8988T (cell line): Measurements from ENCODE around the gene DGKB.

Source experiments
- DNase-seq: peaks from one replicate; pipeline ENCODE4 v3.0.0; 2011

Gene DGKB

GRCh38 chr7:14682910-14683465 lies 219.6 kb downstream of the DGKB start:
- DNase-seq = no peak

GRCh38 chr7:14676896-14677295 lies 225.7 kb downstream of the DGKB start:
- no peak for DNase-seq

GRCh38 chr7:14673202-14673601 lies 229.3 kb downstream of the DGKB start:
- no peak for DNase-seq

- DNase-seq = no peak
Measured at GRCh38 chr7:14666913-14667312, 235.6 kb downstream of the DGKB start.

GRCh38 chr7:14666304-14666703 lies 236.2 kb downstream of the DGKB start:
- DNase-seq = no peak

- no peak for DNase-seq
Measured at GRCh38 chr7:14639801-14640200, 262.8 kb downstream of the DGKB start.

- no peak for DNase-seq
Measured at GRCh38 chr7:14639329-14639728, 263.2 kb downstream of the DGKB start.

GRCh38 chr7:14637968-14638367 lies 264.6 kb downstream of the DGKB start:
- DNase-seq = no peak

GRCh38 chr7:14635955-14636354 lies 266.6 kb downstream of the DGKB start:
- no peak for DNase-seq

GRCh38 chr7:14630048-14630447 lies 272.5 kb downstream of the DGKB start:
- no peak for DNase-seq

GRCh38 chr7:14628516-14628915 lies 274.0 kb downstream of the DGKB start:
- no peak for DNase-seq

GRCh38 chr7:14626076-14626475 lies 276.5 kb downstream of the DGKB start:
- no peak for DNase-seq

- no peak for DNase-seq
Measured at GRCh38 chr7:14622559-14622958, 280.0 kb downstream of the DGKB start.

GRCh38 chr7:14606101-14606500 lies 296.4 kb downstream of the DGKB start:
- no peak for DNase-seq

- no peak for DNase-seq
Measured at GRCh38 chr7:14604606-14605005, 297.9 kb downstream of the DGKB start.

GRCh38 chr7:14602851-14603250 lies 299.7 kb downstream of the DGKB start:
- no peak for DNase-seq

GRCh38 chr7:14600766-14601367 lies 301.7 kb downstream of the DGKB start:
- no peak for DNase-seq

GRCh38 chr7:14598978-14599377 lies 303.6 kb downstream of the DGKB start:
- no peak for DNase-seq

GRCh38 chr7:14596421-14596820 lies 306.1 kb downstream of the DGKB start:
- no peak for DNase-seq

- DNase-seq = no peak
Measured at GRCh38 chr7:14590206-14590605, 312.3 kb downstream of the DGKB start.

- DNase-seq = no peak
Measured at GRCh38 chr7:14585232-14585631, 317.3 kb downstream of the DGKB start.

GRCh38 chr7:14583518-14583917 lies 319.0 kb downstream of the DGKB start:
- DNase-seq = no peak

GRCh38 chr7:14582010-14582409 lies 320.5 kb downstream of the DGKB start:
- DNase-seq = no peak

GRCh38 chr7:14579971-14580370 lies 322.6 kb downstream of the DGKB start:
- no peak for DNase-seq

GRCh38 chr7:14576578-14576977 lies 326.0 kb downstream of the DGKB start:
- DNase-seq = no peak
